H9 (cell line): Measurements from ENCODE around the gene TAF3. TPM values are rescaled to one million over a fixed set of nuclear protein-coding genes. Genes with fewer than 3 reads are reported as not detected.

Source experiments
- DNase-seq: peaks from one replicate; pipeline ENCODE4 v3.0.0-alpha.2; 2017
- H2AFZ ChIP-seq: one replicate; pipeline ENCODE4 v1.6.1; 2013; ENCODE audit warnings: mild to moderate bottlenecking, low read length, control low read depth, moderate library complexity
- H2AK5ac ChIP-seq: 2 replicates; pipeline ENCODE4 v1.6.1; 2013; ENCODE audit warnings: low read length, control low read depth, mixed read lengths; ENCODE audit not compliant: insufficient read length
- H2BK120ac ChIP-seq: one replicate; pipeline ENCODE4 v1.6.1; 2013; ENCODE audit warnings: low read depth, mild to moderate bottlenecking, low read length, control low read depth, inconsistent platforms; ENCODE audit not compliant: poor library complexity, severe bottlenecking
- H2BK12ac ChIP-seq: 2 replicates; pipeline ENCODE4 v1.6.1; 2013; ENCODE audit warnings: low read length, control low read depth, mixed read lengths, low read depth; ENCODE audit not compliant: insufficient read length
- H2BK15ac ChIP-seq: 2 replicates; pipeline ENCODE4 v1.6.1; 2013; ENCODE audit warnings: low read depth, low read length, control low read depth
- H2BK20ac ChIP-seq: one replicate; pipeline ENCODE4 v1.6.1; 2013; ENCODE audit warnings: low read depth, mild to moderate bottlenecking, low read length, control low read depth, inconsistent platforms; ENCODE audit not compliant: poor library complexity, severe bottlenecking
- H2BK5ac ChIP-seq: 2 replicates; pipeline ENCODE4 v1.6.1; 2013; ENCODE audit warnings: low read length, control low read depth, mixed read lengths; ENCODE audit not compliant: insufficient read length
- H3K14ac ChIP-seq: 2 replicates; pipeline ENCODE4 v1.6.1; 2013; ENCODE audit warnings: low read length, control low read depth; ENCODE audit not compliant: insufficient read depth
- H3K18ac ChIP-seq: 2 replicates; pipeline ENCODE4 v1.6.1; 2013; ENCODE audit warnings: low read depth, mild to moderate bottlenecking, mixed read lengths, low read length, control low read depth; ENCODE audit not compliant: insufficient read length
- H3K23ac ChIP-seq: 2 replicates; pipeline ENCODE4 v1.6.1; 2013; ENCODE audit warnings: low read length, control low read depth, mixed read lengths, low read depth; ENCODE audit not compliant: insufficient read length
- H3K23me2 ChIP-seq: 2 replicates; pipeline ENCODE4 v1.6.1; 2013; ENCODE audit warnings: low read depth, mild to moderate bottlenecking, mixed read lengths, low read length, control low read depth; ENCODE audit not compliant: insufficient read length, poor library complexity, severe bottlenecking
- H3K27ac ChIP-seq: 2 replicates; pipeline ENCODE4 v1.5.1; 2013; ENCODE audit warnings: low read length, control low read depth, mixed read lengths, low read depth; ENCODE audit not compliant: insufficient read length
- H3K27me3 ChIP-seq: 2 replicates; pipeline ENCODE4 v1.6.1; 2013; ENCODE audit warnings: low read length, control low read depth, inconsistent platforms; ENCODE audit not compliant: insufficient read depth
- H3K4ac ChIP-seq: 2 replicates; pipeline ENCODE4 v1.6.1; 2013; ENCODE audit warnings: low read depth, mild to moderate bottlenecking, control low read depth, inconsistent platforms, low read length, moderate library complexity
- H3K4me1 ChIP-seq: 2 replicates; pipeline ENCODE4 v1.6.1; 2013; ENCODE audit warnings: low read length, control low read depth, inconsistent platforms; ENCODE audit not compliant: insufficient read depth
- H3K4me2 ChIP-seq: 2 replicates; pipeline ENCODE4 v1.6.1; 2013; ENCODE audit warnings: low read length, control low read depth, mixed read lengths; ENCODE audit not compliant: insufficient read length, insufficient read depth
- H3K56ac ChIP-seq: 2 replicates; pipeline ENCODE4 v1.6.1; 2013; ENCODE audit warnings: low read depth, mild to moderate bottlenecking, mixed read lengths, low read length, control low read depth; ENCODE audit not compliant: insufficient read length
- H3K79me1 ChIP-seq: 2 replicates; pipeline ENCODE4 v1.6.1; 2013; ENCODE audit warnings: low read depth, mild to moderate bottlenecking, moderate library complexity, low read length, control low read depth, inconsistent platforms; ENCODE audit not compliant: insufficient read depth, poor library complexity, severe bottlenecking
- H3K79me2 ChIP-seq: 2 replicates; pipeline ENCODE4 v1.6.1; 2013; ENCODE audit warnings: low read length, control low read depth, inconsistent platforms; ENCODE audit not compliant: insufficient read depth
- H3K9ac ChIP-seq: 2 replicates; pipeline ENCODE4 v1.6.1; 2013; ENCODE audit warnings: low read length, control low read depth, mixed read lengths; ENCODE audit not compliant: insufficient read length; ENCODE audit errors: extremely low read depth
- H3K9me3 ChIP-seq: one replicate; pipeline ENCODE4 v1.6.1; 2013; ENCODE audit warnings: low read depth, low read length, inconsistent platforms; ENCODE audit not compliant: control insufficient read depth
- H3T11ph ChIP-seq: one replicate; pipeline ENCODE4 v1.6.1; 2013; ENCODE audit warnings: mild to moderate bottlenecking, low read length, control low read depth, inconsistent platforms
- H4K20me1 ChIP-seq: one replicate; pipeline ENCODE4 v1.6.1; 2013; ENCODE audit not compliant: control insufficient read depth, insufficient read length, insufficient read depth
- H4K5ac ChIP-seq: 2 replicates; pipeline ENCODE4 v1.6.1; 2013; ENCODE audit warnings: low read depth, mild to moderate bottlenecking, mixed read lengths, low read length, control low read depth; ENCODE audit not compliant: insufficient read length
- H4K8ac ChIP-seq: replicated peaks from 2 replicates; pipeline ENCODE4 v1.6.1; 2013; ENCODE audit warnings: low read length, control low read depth, mixed read lengths, low read depth; ENCODE audit not compliant: insufficient read length
- H4K91ac ChIP-seq: 2 replicates; pipeline ENCODE4 v1.6.1; 2013; ENCODE audit warnings: low read depth, mild to moderate bottlenecking, moderate library complexity, mixed read lengths, low read length, control low read depth; ENCODE audit not compliant: insufficient read length
- H3K27ac Mint-ChIP-seq, 3 experiments: 2 replicates in 2 of 3; 3 replicates in 1 of 3; pipeline ENCODE4 v1.8.0; 2020 to 2021; ENCODE audit warnings: mixed read lengths in 3 of 3, mild to moderate bottlenecking in 1 of 3, moderate library complexity in 1 of 3
- H3K27me3 Mint-ChIP-seq: 2 replicates; pipeline ENCODE4 v1.8.0; 2021; ENCODE audit warnings: low read depth, mild to moderate bottlenecking, moderate library complexity, mixed read lengths
- H3K36me3 Mint-ChIP-seq, 3 experiments: 2 replicates in 2 of 3; 3 replicates in 1 of 3; pipeline ENCODE4 v1.8.0; 2020 to 2021; ENCODE audit warnings: low read depth in 3 of 3, mixed read lengths in 3 of 3; ENCODE audit not compliant: insufficient read depth in 1 of 3
- H3K4me1 Mint-ChIP-seq, 2 experiments: 2 replicates each; pipeline ENCODE4 v1.8.0; 2020; ENCODE audit warnings: mixed read lengths in 2 of 2
- H3K4me3 Mint-ChIP-seq, 2 experiments: 2 replicates in 1 of 2; 3 replicates in 1 of 2; pipeline ENCODE4 v1.8.0; 2020 to 2021; ENCODE audit warnings: mild to moderate bottlenecking in 2 of 2, mixed read lengths in 2 of 2, moderate library complexity in 1 of 2
- H3K9me3 Mint-ChIP-seq, 2 experiments: 2 replicates in 1 of 2; 3 replicates in 1 of 2; pipeline ENCODE4 v1.8.0; 2020; ENCODE audit warnings: mild to moderate bottlenecking in 2 of 2, mixed read lengths in 2 of 2, moderate library complexity in 1 of 2
- WGBS: extraction: QIAGEN DNeasy Blood & Tissue Kit; methylation state at CpG from one replicate; pipeline ENCODE4 v1.1.7; 2013; ENCODE audit warnings: missing lambda C conversion rate, low lambda C conversion rate, mixed read lengths; ENCODE audit not compliant: insufficient read length; ENCODE audit errors: extremely low coverage; 5-methylcytosine and 5-hydroxymethylcytosine counted together
- total RNA-seq: library from RNA; stranded (reverse); gene quantifications from 2 replicates; pipeline ENCODE4 v1.2.1, GENCODE V29; 2021
- TF ChIP-seq, protein P1 (sequence below): fragments of 200-600 bp; sonication (generic); conservative IDR thresholded peaks from 3 replicates; pipeline ENCODE4 v1.8.0; 2021; ENCODE audit warnings: antibody characterized with exemption, mild to moderate bottlenecking

TAF3 gene
- total RNA-seq, 1 experiment from 2014 or later = 10.2 TPM

DNA sequence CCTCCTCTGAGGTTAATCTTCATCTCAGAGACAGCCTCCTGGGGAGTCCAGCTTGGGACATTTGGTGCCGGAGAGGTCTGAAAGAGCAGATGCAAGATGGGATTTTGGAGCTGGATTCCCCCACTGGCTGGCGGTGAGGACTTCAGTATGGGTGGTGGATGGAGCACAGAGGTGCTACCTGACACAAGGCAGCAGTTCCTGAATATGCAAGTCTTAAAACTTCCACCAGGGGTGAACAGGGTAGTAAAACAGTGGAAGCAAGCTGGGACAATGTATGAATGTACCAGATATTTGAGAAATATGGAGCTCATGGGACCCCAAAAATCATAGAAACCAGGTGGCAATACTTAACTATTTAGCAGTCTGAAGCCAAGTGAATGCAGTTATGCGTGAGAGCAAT is 4.8 kb upstream of the TAF3 start:
- Histone ChIP-seq H4K91ac (no peak overlapping the region), H2BK15ac (no peak overlapping the region), H3K4me2 (no peak overlapping the region), H2BK20ac (no peak overlapping the region), H2BK120ac (no peak overlapping the region), H3K79me2 (no peaks in the 10 kb centered on the region), H4K5ac (no peak overlapping the region), H4K20me1 (no peaks in the 10 kb centered on the region), H3K9ac (no peak overlapping the region), H4K8ac (no peak overlapping the region), H2AFZ (no peak overlapping the region), H3K9me3 (no peaks in the 10 kb centered on the region), H3K4me1 (0 out of 2 replicates have a peak, but pooled peaks cover 2% of the 10 kb centered on the region), H3K4ac (no peak overlapping the region), H3T11ph (no peak overlapping the region), H2BK12ac (no peak overlapping the region), H3K27ac (no peak overlapping the region), H2BK5ac (no peak overlapping the region), H3K27me3 (no peaks in the 10 kb centered on the region), H3K14ac (no peak overlapping the region), H3K18ac (no peak overlapping the region), H3K23ac (no peak overlapping the region), H2AK5ac (no peak overlapping the region), H3K79me1 (no peaks in the 10 kb centered on the region), H3K23me2 (peaks cover 2% of the 10 kb centered on the region), H3K56ac (no peak overlapping the region)
- H3K4me1 Mint-ChIP-seq = peaks cover 16 to 18% of the 10 kb centered on the region in 2 experiments
- H3K4me3 Mint-ChIP-seq = no peak overlapping the region
- no peak for DNase-seq
- no peaks in the 10 kb centered on the region; a peak in 1 of 7 replicates for H3K36me3 Mint-ChIP-seq
- TF ChIP-seq, protein P1, sequence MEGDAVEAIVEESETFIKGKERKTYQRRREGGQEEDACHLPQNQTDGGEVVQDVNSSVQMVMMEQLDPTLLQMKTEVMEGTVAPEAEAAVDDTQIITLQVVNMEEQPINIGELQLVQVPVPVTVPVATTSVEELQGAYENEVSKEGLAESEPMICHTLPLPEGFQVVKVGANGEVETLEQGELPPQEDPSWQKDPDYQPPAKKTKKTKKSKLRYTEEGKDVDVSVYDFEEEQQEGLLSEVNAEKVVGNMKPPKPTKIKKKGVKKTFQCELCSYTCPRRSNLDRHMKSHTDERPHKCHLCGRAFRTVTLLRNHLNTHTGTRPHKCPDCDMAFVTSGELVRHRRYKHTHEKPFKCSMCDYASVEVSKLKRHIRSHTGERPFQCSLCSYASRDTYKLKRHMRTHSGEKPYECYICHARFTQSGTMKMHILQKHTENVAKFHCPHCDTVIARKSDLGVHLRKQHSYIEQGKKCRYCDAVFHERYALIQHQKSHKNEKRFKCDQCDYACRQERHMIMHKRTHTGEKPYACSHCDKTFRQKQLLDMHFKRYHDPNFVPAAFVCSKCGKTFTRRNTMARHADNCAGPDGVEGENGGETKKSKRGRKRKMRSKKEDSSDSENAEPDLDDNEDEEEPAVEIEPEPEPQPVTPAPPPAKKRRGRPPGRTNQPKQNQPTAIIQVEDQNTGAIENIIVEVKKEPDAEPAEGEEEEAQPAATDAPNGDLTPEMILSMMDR = peak; percentile 28; the same call in 2 of the 3 replicates
- peaks cover 16% of the 10 kb centered on the region for H3K27me3 Mint-ChIP-seq
- WGBS = no CpG with 5 or more reads among the region's 3 CpGs
- no peaks in the 10 kb centered on the region for H3K9me3 Mint-ChIP-seq
- no peak overlapping the region; a peak in 1 of 7 replicates for H3K27ac Mint-ChIP-seq
